Measurements from ENCODE around the gene KCNJ15. TPM values are rescaled to one million over a fixed set of nuclear protein-coding genes. Genes with fewer than 3 reads are reported as not detected.

KCNJ15 gene
- total and polyA plus RNA-seq, 2 donors (not counting 1 experiment from before 2014, with no cell fraction given) = 0.44 to 0.83 TPM

GRCh38 chr21:38321568-38321967, 64.8 kb downstream of the KCNJ15 start:
- Histone ChIP-seq H3K79me2 (ENCODE audit: control insufficient read depth, insufficient read depth, low read length) (no peaks in the 10 kb centered on the region), H3K4me1 (ENCODE audit: control insufficient read depth, extremely low read depth, insufficient read depth, low read length) (no peaks in the 10 kb centered on the region), H3K4me2 (ENCODE audit: extremely low read depth, insufficient read depth, low read length) (no peak overlapping the region), H3K9ac (ENCODE audit: insufficient read depth, low read length) (no peak overlapping the region), H3K27me3 (ENCODE audit: control insufficient read depth, insufficient read depth, low read length) (no peaks in the 10 kb centered on the region), H3K36me3 (ENCODE audit: control insufficient read depth, insufficient read depth, low read length) (no peaks in the 10 kb centered on the region), H4K20me1 (ENCODE audit: control insufficient read depth, extremely low read depth, insufficient read depth, low read length) (no peaks in the 10 kb centered on the region), H3K9me3 (ENCODE audit: control insufficient read depth, insufficient read depth, low read depth, low read length) (no peaks in the 10 kb centered on the region), H2AFZ (ENCODE audit: low read length) (no peak overlapping the region), H3K27ac (ENCODE audit: insufficient read depth, low read length) (no peak overlapping the region), H3K4me3 (replicated peaks in 1 of 4; ENCODE audit: control extremely low read depth in 1 of 4, insufficient read depth in 1 of 4, low read depth in 3 of 4, low read length in 4 of 4) (no peak overlapping the region)
- no peak for TF ChIP-seq CTCF (conservative IDR thresholded peaks at IDR 0.05 in 1 of 2, IDR thresholded peaks at IDR 0.05 in 1 of 2; ENCODE audit: low read depth in 1 of 2, low read length in 2 of 2)
- no peak for TF ChIP-seq EZH2 (IDR thresholded peaks at IDR 0.05; ENCODE audit: low read length, missing control alignments)
- no peak for DNase-seq (ENCODE audit: low read depth in 2 of 2)

GRCh38 chr21:38322311-38322950, 65.6 kb downstream of the KCNJ15 start:
- Histone ChIP-seq H3K4me1 (ENCODE audit: control insufficient read depth, extremely low read depth, insufficient read depth, low read length) (no peaks in the 10 kb centered on the region), H3K79me2 (ENCODE audit: control insufficient read depth, insufficient read depth, low read length) (no peaks in the 10 kb centered on the region), H3K9ac (ENCODE audit: insufficient read depth, low read length) (no peak overlapping the region), H3K27me3 (ENCODE audit: control insufficient read depth, insufficient read depth, low read length) (no peaks in the 10 kb centered on the region), H4K20me1 (ENCODE audit: control insufficient read depth, extremely low read depth, insufficient read depth, low read length) (no peaks in the 10 kb centered on the region), H3K4me3 (replicated peaks in 1 of 4; ENCODE audit: control extremely low read depth in 1 of 4, insufficient read depth in 1 of 4, low read depth in 3 of 4, low read length in 4 of 4) (no peak overlapping the region), H3K9me3 (ENCODE audit: control insufficient read depth, insufficient read depth, low read depth, low read length) (no peaks in the 10 kb centered on the region), H3K36me3 (ENCODE audit: control insufficient read depth, insufficient read depth, low read length) (no peaks in the 10 kb centered on the region), H2AFZ (ENCODE audit: low read length) (no peak overlapping the region), H3K4me2 (ENCODE audit: extremely low read depth, insufficient read depth, low read length) (no peak overlapping the region), H3K27ac (ENCODE audit: insufficient read depth, low read length) (no peak overlapping the region)
- peak in 1 of 2 donors; percentile 51 for DNase-seq (ENCODE audit: low read depth in 2 of 2)
- TF ChIP-seq EZH2 (IDR thresholded peaks at IDR 0.05; ENCODE audit: low read length, missing control alignments) (no peak), CTCF (conservative IDR thresholded peaks at IDR 0.05 in 1 of 2, IDR thresholded peaks at IDR 0.05 in 1 of 2; ENCODE audit: low read depth in 1 of 2, low read length in 2 of 2) (no peak)

GRCh38 chr21:38323721-38324531, 67.1 kb downstream of the KCNJ15 start:
- peak; percentile 70 to 96 for DNase-seq (ENCODE audit: low read depth in 2 of 2)
- Histone ChIP-seq H3K4me1 (ENCODE audit: control insufficient read depth, extremely low read depth, insufficient read depth, low read length) (peaks cover 3% of the 10 kb centered on the region), H3K27ac (ENCODE audit: insufficient read depth, low read length) (no peak overlapping the region), H3K79me2 (ENCODE audit: control insufficient read depth, insufficient read depth, low read length) (no peaks in the 10 kb centered on the region), H3K27me3 (ENCODE audit: control insufficient read depth, insufficient read depth, low read length) (no peaks in the 10 kb centered on the region), H3K36me3 (ENCODE audit: control insufficient read depth, insufficient read depth, low read length) (no peaks in the 10 kb centered on the region), H4K20me1 (ENCODE audit: control insufficient read depth, extremely low read depth, insufficient read depth, low read length) (no peaks in the 10 kb centered on the region), H2AFZ (ENCODE audit: low read length) (no peak overlapping the region), H3K9ac (ENCODE audit: insufficient read depth, low read length) (no peak overlapping the region), H3K4me3 (replicated peaks in 1 of 4; ENCODE audit: control extremely low read depth in 1 of 4, insufficient read depth in 1 of 4, low read depth in 3 of 4, low read length in 4 of 4) (no peak overlapping the region), H3K4me2 (ENCODE audit: extremely low read depth, insufficient read depth, low read length) (no peak overlapping the region), H3K9me3 (ENCODE audit: control insufficient read depth, insufficient read depth, low read depth, low read length) (no peaks in the 10 kb centered on the region)
- no peak for TF ChIP-seq EZH2 (IDR thresholded peaks at IDR 0.05; ENCODE audit: low read length, missing control alignments)
- no peak for TF ChIP-seq CTCF (conservative IDR thresholded peaks at IDR 0.05 in 1 of 2, IDR thresholded peaks at IDR 0.05 in 1 of 2; ENCODE audit: low read depth in 1 of 2, low read length in 2 of 2)
